ENCODE measurements around the gene USP33.
"Not testable (repeated sequence)": the region's sequence is repeated elsewhere in the genome, so short reads cannot be mapped to it uniquely, and the experiment has no call there.

USP33 gene

DNA sequence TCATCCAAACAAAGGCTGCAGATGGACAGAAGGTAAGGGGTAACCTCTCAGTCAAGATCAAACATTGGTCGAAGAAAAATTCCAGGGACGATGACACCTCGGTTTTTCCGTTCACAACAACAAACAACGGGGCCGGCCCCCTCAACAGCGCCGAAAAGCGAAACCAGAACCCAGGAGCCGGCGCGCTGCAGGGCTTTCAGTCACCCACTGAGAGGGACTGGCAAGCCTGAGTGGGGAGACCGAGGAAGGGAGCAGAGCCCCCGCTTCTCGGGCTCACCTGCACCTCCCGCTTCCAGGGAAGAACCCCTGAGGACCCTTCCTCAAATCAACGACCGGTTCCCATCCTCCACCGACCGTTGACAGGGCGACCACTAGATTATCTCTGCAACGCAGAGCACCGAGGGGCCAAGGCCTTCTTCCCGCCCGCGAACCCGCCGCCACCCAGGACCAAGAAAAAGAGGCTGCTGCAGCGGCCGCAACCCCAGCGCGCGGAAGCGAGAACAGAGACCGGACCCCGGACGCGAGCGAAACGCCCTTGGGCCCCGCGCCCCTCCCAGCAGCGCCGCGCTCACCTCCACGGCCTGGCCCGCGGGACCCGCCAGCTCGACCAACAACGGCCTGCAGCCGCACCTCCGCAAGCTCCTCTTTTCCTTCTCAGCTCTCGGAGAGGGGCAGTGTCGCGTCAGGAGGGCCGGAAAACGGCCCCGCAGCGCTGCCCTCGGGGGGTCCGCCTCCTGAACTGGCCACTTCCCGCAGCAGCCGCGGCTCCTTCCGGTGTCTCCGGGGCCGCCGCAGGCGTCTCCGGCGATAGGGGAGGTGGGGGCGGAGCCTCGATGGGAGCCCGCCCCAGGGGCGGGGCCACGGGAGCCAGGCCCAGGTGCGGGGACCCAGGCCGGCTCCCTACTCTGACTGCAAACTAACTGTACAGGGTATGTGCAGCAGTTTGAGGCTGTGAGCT, at the start of gene USP33:
TSS of gene USP33 (minus strand) at position 782 of the 958 bp plus-strand sequence. CDS start 18,155 bp downstream, outside the sequence.
- DNase-seq, result peak; percentile 94
- Mint-ChIP-seq H3K4me3 (peak within 1 kb of the TSS; percentile 84), H3K27ac (peak within 1 kb of the TSS; percentile 95), H3K27me3 (peaks cover 4% of the 10 kb centered on the region), H3K4me1 (peaks cover 39% of the 10 kb centered on the region), H3K36me3 (peaks cover 9% of the 10 kb centered on the region), H3K9me3 (no peaks in the 10 kb centered on the region)
- CTCF ChIA-PET, result no interaction called here

DNA sequence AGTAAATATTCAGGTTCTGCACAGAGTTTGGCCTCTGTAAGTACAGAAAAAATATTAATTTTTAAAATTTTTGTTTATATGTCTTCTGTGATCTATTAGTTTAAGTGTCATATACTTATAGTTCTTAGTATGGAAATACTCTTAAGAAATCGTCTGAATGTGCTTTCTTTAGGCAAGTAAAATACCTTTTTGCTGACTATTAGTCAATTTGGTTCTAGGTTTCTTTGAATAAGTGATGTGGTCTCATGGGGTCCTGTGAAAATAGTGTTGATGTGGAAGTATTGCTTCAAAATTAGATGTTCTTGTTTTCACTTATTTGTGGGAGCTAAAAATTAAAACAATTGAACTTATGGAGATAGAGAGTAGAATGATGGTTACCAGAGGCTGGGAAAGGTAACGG, 43.7 kb upstream of the USP33 start:
- no peak overlapping the region for H3K27ac Mint-ChIP-seq
- DNase-seq, result no peak

DNA sequence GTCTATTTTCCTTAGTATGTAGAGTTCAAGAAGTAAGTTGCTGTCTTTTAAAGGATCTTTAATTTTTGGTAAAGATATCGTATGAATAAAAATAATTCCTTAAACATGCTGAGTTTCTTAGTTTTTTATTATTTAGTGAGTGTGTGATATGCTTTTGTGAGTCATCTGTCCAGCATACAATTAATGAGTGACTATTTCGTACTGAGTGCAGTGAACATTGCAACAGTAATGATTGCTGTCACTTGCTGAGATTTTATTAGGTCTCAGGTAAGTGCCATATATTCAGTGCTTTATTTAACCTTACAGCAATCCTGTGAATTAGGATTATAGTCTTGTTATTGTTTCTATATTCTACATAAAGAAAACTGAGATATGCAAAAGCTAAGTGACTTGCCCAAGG, 42.4 kb upstream of the USP33 start:
- peaks cover 27% of the 10 kb centered on the region for H3K36me3 Mint-ChIP-seq

More for the DNA sequence above, 43.7 kb upstream of the USP33 start:
- Mint-ChIP-seq H3K4me1 (peaks cover 2% of the 10 kb centered on the region), H3K9me3 (no peaks in the 10 kb centered on the region), H3K27me3 (no peaks in the 10 kb centered on the region), H3K36me3 (peaks cover 33% of the 10 kb centered on the region), H3K4me3 (no peak overlapping the region)
- CTCF ChIA-PET, result no interaction called here

DNA sequence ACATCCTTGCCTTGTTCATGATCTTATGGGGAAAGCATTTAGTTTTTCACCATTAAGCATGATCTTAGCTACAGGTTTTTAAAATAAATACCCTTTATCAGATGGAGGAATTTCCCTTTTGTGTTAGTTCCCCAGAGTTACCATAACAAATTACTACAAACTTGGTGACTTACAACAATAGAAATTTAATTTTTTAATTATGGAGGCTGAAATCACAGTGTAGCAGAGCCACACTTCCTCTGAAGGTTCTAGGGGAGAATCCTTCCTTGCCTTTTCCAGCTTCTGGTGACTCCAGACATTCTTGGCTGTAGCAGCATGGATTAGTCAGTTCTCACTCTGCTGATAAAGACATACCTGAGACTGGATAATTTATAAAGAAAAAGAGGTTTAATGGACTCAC, 38.3 kb upstream of the USP33 start:
- no peak for DNase-seq
- H3K36me3 Mint-ChIP-seq, result peaks cover 18% of the 10 kb centered on the region
- H3K4me1 Mint-ChIP-seq, result no peaks in the 10 kb centered on the region
- CTCF ChIA-PET, result no interaction called here
- H3K27ac Mint-ChIP-seq, result no peak overlapping the region
- H3K4me3 Mint-ChIP-seq, result no peak overlapping the region
- H3K9me3 Mint-ChIP-seq, result no peaks in the 10 kb centered on the region
- no peaks in the 10 kb centered on the region for H3K27me3 Mint-ChIP-seq

More for the DNA sequence above, 42.4 kb upstream of the USP33 start:
- peaks cover 2% of the 10 kb centered on the region for H3K4me1 Mint-ChIP-seq
- no peak overlapping the region for H3K27ac Mint-ChIP-seq
- CTCF ChIA-PET, result no interaction called here
- H3K27me3 Mint-ChIP-seq, result no peaks in the 10 kb centered on the region
- H3K9me3 Mint-ChIP-seq, result no peaks in the 10 kb centered on the region
- H3K4me3 Mint-ChIP-seq, result no peak overlapping the region
- no peak for DNase-seq

DNA sequence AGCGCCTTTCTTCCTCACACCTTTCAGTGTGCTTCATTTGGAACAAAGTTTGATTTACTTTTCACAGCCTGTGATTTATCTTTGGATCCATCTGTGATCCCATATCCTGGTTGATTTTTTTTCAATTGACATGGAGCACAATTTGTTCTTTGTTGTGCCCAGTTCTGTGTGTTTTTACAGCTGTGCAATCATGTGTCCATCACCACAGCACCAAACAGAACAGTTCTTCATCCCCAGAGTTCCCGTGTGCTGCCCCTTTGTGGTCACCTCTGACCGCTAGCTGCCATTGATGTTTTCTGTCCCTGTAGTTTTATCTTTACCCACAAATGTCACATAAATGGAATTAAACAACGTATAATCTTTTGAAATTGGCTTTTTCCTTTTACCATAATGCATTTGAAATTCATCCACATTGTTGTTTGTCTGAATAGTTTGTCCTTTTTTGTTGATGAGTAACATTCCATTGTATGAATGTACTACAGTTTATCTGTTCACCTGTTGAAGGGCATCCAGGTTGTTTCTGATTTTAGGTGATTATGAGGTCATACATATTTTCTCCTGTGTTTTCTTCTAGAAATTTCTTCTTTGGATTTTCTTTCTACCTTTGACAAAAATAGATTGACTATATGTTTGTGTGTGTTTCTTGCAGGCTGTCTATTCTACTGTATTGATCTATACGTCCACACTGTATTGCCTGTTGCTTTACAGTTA, 37.2 kb upstream of the USP33 start:
- H3K27ac Mint-ChIP-seq, result no peak overlapping the region
- H3K9me3 Mint-ChIP-seq, result no peaks in the 10 kb centered on the region
- no peaks in the 10 kb centered on the region for H3K27me3 Mint-ChIP-seq
- CTCF ChIA-PET, result no interaction called here
- no peak for DNase-seq
- H3K4me1 Mint-ChIP-seq, result no peaks in the 10 kb centered on the region
- H3K36me3 Mint-ChIP-seq, result peaks cover 17% of the 10 kb centered on the region
- H3K4me3 Mint-ChIP-seq, result no peak overlapping the region

DNA sequence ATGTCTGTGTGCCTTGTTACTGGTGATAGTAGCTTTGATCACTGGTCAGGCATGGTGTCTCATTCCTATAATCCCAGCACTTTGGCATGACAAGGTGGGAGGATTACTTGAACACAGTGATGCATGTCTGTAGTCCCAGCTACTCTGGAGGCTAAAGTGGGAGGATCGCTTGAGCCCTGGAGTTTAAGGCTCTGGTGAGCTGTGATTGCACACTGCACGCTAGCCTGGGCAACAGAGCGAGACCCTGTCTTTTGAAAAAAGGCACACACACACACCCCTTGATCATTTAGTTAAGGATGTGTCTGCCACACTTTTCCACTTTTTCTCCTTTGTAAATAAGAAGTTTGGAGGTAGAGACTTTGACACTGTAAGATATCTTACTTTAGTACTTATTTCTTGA, 34.9 kb upstream of the USP33 start:
- peaks cover 17% of the 10 kb centered on the region for H3K36me3 Mint-ChIP-seq
- H3K27me3 Mint-ChIP-seq, result no peaks in the 10 kb centered on the region
- DNase-seq, result no peak
- CTCF ChIA-PET, result no interaction called here
- H3K4me1 Mint-ChIP-seq, result no peaks in the 10 kb centered on the region
- no peak overlapping the region for H3K4me3 Mint-ChIP-seq
- no peaks in the 10 kb centered on the region for H3K9me3 Mint-ChIP-seq
- H3K27ac Mint-ChIP-seq, result no peak overlapping the region

DNA sequence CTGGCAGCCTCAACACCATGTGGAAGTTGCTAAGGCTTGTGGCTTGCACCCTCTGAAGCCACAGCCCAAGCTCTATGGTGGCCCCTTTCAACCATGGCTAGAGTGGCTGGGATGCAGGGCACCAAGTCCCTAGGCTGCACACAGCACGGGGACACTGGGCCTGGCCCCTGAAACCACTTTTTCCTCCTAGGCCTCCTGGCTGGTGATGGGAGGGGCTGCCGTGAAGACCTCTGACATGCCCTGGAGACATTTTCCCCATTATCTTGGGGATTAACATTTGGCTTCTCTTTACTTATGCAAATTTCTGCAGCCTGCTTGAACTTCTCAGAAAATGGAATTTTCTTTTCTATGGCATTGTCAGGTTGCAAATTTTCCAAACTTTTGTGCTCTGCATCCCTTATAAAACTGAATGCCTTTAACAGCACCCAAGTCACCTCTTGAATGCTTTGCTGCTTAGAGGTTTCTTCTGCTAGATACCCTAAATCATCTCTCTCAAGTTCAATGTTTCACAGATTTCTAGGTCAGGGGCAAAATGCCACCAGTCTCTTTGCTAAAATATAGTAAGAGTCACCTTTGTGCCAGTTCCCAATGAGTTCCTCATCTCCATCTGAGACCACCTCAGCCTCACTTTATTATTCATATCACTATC, 26.6 kb upstream of the USP33 start:
- peaks cover 15% of the 10 kb centered on the region for H3K4me1 Mint-ChIP-seq
- CTCF ChIA-PET, DNase-seq, H3K27ac Mint-ChIP-seq, H3K4me3 Mint-ChIP-seq, H3K27me3 Mint-ChIP-seq: not testable (repeated sequence)
- H3K36me3 Mint-ChIP-seq, result peaks cover 59% of the 10 kb centered on the region
- H3K9me3 Mint-ChIP-seq, result peaks cover 12% of the 10 kb centered on the region

DNA sequence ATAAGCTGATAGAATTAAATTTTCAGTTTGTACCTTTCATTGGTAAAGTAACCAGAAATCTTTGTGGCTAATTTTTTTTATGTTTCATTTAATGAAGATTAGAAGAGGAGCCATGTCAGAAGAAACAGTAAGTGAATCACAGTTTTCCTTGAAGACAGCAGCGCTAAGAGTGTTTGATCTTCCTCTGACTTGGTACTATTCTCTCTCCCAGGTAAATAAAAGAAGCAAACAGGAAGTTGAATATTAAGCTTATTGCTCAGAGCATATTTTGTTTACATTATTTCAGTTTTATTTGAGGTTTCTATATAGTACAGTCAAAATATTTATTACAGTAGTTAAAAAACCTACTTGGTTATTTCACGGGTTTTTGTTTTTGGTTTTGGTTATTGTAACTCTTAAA, 23.5 kb upstream of the USP33 start:
- Mint-ChIP-seq H3K36me3 (peaks cover 47% of the 10 kb centered on the region), H3K27ac (no peak overlapping the region), H3K9me3 (peaks cover 12% of the 10 kb centered on the region), H3K4me1 (peaks cover 37% of the 10 kb centered on the region), H3K27me3 (no peaks in the 10 kb centered on the region), H3K4me3 (no peak overlapping the region)
- DNase-seq, result no peak
- CTCF ChIA-PET, result no interaction called here

DNA sequence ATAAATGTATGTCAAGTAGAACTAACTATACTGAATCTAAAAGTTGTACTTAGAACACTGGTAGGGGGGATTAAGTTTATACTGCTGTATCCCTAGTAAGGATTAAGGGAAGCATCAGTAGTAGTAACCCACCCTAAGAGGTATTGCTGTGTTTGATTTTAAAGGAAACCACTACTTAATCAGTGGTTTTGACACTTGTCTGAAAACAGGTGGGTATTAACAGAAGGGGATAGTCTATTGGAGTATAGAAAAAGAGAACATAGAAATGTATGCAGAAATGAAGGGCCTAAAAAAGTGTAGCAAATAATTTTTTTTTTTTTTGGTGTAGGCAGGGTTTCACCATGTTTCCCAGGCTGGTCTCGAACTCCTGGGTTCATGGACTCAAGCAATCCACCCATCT, 22.0 kb upstream of the USP33 start:
- no peaks in the 10 kb centered on the region for H3K27me3 Mint-ChIP-seq
- H3K4me3 Mint-ChIP-seq, result no peak overlapping the region
- CTCF ChIA-PET, result interaction anchor here (1.0 kb wide), 1 partner anchor 24 kb away, joined by 4 read pairs; no protein-coding TSS in a partner anchor
- H3K4me1 Mint-ChIP-seq, result peaks cover 38% of the 10 kb centered on the region
- no peak for DNase-seq
- H3K36me3 Mint-ChIP-seq, result peaks cover 39% of the 10 kb centered on the region
- H3K9me3 Mint-ChIP-seq, result peaks cover 10% of the 10 kb centered on the region
- no peak overlapping the region for H3K27ac Mint-ChIP-seq

DNA sequence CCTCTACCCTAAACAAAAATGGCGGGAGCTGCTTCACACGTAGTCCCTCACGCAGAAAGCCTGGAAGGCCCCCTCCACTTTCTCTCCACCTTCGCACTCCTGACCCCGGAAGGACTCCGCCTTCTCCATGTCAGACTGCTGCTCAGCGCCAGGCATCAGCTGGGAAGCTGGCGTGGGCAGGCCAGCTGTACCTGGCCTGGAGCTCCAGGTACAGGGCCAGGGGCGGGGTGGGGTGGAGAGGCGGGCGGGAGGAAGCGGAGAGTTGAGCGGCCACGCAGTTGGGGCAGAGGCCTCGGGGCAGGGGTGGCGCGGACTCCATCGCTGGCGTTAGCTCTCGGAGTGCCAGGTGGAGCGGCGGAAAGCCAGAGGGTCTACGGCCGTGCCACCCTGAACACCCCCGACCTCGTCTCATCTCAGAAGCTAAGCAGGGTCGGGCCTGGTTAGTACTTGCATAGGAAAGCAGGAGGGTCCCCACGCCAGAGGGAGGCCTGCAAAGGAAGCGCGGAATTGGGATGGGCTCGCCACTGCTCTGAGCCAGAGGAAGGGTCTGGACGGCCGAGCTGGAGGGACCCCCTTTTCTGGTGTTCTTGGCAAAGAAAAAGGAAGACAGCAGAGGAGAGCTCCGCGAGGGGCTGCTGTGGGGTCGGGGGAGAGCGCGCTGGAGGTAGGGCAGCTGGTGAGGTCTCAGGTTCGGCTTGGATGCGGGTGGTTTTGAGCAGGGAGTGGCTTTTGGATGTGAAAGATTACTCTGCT, 20.1 kb upstream of the USP33 start, which contains the start of gene MIGA1:
TSS of gene MIGA1 (plus strand) at position 121 of the 753 bp plus-strand sequence. CDS start 3,604 bp downstream, outside the sequence.
- Mint-ChIP-seq H3K4me1 (peaks cover 44% of the 10 kb centered on the region), H3K27ac (peak within 1 kb of the TSS; percentile 74), H3K27me3 (peaks cover 5% of the 10 kb centered on the region), H3K36me3 (peaks cover 20% of the 10 kb centered on the region), H3K4me3 (peak within 1 kb of the TSS; percentile 85), H3K9me3 (peaks cover 3% of the 10 kb centered on the region)
- CTCF ChIA-PET, result interaction anchor here (1.0 kb wide), 1 partner anchor 91 kb away, joined by 3 read pairs; no protein-coding TSS in a partner anchor
- DNase-seq, result peak; percentile 92

DNA sequence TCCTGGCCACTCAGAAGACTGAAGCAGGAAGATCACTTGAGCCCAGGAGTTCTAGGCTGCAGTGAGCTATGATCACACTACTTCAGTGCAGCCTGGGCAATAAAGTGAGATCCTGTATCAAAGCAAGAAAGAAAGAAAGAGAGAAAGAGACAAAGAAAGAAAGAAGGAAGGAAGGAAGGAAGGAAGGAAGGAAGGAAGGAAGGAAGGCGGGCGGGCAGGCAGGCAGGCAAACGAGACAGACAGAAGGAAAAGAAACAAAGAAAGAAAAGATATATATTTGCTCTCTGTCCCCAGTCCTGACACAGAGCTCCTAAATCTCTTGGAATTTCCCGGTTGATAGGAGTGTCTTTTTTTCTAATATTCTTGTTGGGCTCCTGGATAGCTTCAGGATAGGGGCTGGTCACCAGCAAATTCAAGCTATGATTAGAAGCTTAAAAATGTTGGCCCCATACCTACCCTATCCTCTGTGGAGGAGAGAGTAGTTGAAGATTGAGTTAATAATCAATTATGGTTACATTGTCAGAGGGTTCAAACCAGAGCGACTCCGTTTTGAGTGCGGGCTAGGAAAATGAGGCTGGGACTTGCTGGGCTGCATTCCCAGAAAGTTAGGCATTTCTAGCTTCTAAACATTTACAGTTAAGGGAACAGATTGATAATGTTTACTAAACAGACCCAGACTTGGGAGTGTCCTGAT, 16.5 kb upstream of the USP33 start:
- no peak for DNase-seq
- H3K27me3 Mint-ChIP-seq, result peaks cover 9% of the 10 kb centered on the region
- peaks cover 28% of the 10 kb centered on the region for H3K4me1 Mint-ChIP-seq
- H3K9me3 Mint-ChIP-seq, result no peaks in the 10 kb centered on the region
- H3K36me3 Mint-ChIP-seq, result peaks cover 4% of the 10 kb centered on the region
- CTCF ChIA-PET, result no interaction called here
- no peak overlapping the region for H3K4me3 Mint-ChIP-seq
- H3K27ac Mint-ChIP-seq, result no peak overlapping the region

DNA sequence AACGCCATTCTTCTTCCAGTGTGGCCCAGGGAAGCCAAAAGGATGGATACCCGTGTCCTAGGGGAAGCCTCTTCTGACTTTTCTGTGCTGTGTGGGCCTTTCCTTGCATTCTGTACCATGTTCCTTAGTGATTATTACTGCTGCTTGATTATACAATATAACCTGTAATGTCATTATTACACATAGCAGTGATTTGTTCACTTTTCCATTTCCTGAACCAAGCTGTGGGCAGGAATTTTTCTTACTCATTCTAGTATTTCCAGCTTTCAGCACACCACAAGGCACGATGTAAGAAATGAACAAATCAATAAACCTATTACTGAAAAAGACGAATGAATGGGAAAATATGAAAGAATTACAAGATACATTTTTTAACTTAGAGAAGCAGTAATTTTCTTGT, 8.4 kb upstream of the USP33 start:
- CTCF ChIA-PET, result no interaction called here
- Mint-ChIP-seq H3K27me3 (peaks cover 5% of the 10 kb centered on the region), H3K9me3 (no peaks in the 10 kb centered on the region)

DNA sequence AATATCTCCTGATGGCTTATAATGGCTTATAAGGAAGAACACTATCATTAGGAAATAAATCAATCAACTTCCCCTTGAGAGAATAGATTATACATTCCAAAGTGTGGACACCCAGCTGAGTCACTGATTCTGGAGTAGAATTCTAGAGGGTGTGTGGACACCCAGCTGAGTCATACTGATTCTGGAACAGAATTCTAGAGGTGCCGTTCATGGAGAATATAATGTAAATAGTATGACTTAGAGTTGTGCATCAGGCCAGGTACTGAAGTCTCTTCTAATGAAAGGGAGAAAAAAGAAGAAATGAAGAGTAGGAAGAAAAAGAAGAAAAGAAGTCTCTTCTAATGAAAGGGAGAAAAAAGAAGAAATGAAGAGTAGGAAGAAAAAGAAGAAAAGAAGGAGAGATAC, 2.4 kb upstream of the USP33 start:
- H3K36me3 Mint-ChIP-seq, result no peaks in the 10 kb centered on the region
- DNase-seq, result no peak
- peaks cover 22% of the 10 kb centered on the region for H3K4me1 Mint-ChIP-seq
- H3K27me3 Mint-ChIP-seq, result peaks cover 5% of the 10 kb centered on the region
- no peaks in the 10 kb centered on the region for H3K9me3 Mint-ChIP-seq
- H3K27ac Mint-ChIP-seq, result no peak overlapping the region
- CTCF ChIA-PET, result no interaction called here
- H3K4me3 Mint-ChIP-seq, result no peak overlapping the region

More for the DNA sequence above, 8.4 kb upstream of the USP33 start:
- Mint-ChIP-seq H3K27ac (no peak overlapping the region), H3K4me1 (no peaks in the 10 kb centered on the region), H3K36me3 (no peaks in the 10 kb centered on the region), H3K4me3 (no peak overlapping the region)
- no peak for DNase-seq
